DOHH2 (cell line): Measurements from ENCODE around the gene NPHP1.
"Not testable (repeated sequence)": the region's sequence is repeated elsewhere in the genome, so short reads cannot be mapped to it uniquely, and the experiment has no call there.

ENCODE experiments used
- H3F3A ChIP-seq: fragments of 200-600 bp; sonication (generic), shearing (Covaris generic); 2 replicates; pipeline ENCODE4 v1.6.0; 2016; ENCODE audit warnings: antibody characterized with exemption, mild to moderate bottlenecking; ENCODE audit not compliant: control insufficient read depth, insufficient read depth
- H3K27ac ChIP-seq: fragments of 200-600 bp; sonication (generic); 2 replicates; pipeline ENCODE4 v1.5.1; 2014; ENCODE audit warnings: low read depth, mild to moderate bottlenecking, low read length, moderate library complexity
- H3K27me3 ChIP-seq: fragments of 200-600 bp; sonication (generic); 2 replicates; pipeline ENCODE4 v1.6.1; 2014; ENCODE audit warnings: mild to moderate bottlenecking, low read length, mixed read lengths; ENCODE audit not compliant: control insufficient read depth
- H3K36me3 ChIP-seq: fragments of 200-600 bp; sonication (generic); 2 replicates; pipeline ENCODE4 v1.6.1; 2014; ENCODE audit warnings: mild to moderate bottlenecking, low read length, moderate library complexity, mixed read lengths; ENCODE audit not compliant: control insufficient read depth
- H3K4me1 ChIP-seq: fragments of 200-600 bp; sonication (generic); 2 replicates; pipeline ENCODE4 v1.6.1; 2014; ENCODE audit warnings: mild to moderate bottlenecking, low read length, mixed read lengths; ENCODE audit not compliant: control insufficient read depth
- H3K4me2 ChIP-seq: fragments of 200-600 bp; sonication (generic); 2 replicates; pipeline ENCODE4 v1.6.0; 2014; ENCODE audit warnings: mild to moderate bottlenecking, low read length, moderate library complexity
- H3K4me3 ChIP-seq: fragments of 200-600 bp; sonication (generic); 2 replicates; pipeline ENCODE4 v1.5.1; 2014; ENCODE audit warnings: mild to moderate bottlenecking, low read length, mixed read lengths
- H3K79me2 ChIP-seq: fragments of 200-600 bp; sonication (generic); 2 replicates; pipeline ENCODE4 v1.6.1; 2014; ENCODE audit warnings: mild to moderate bottlenecking, low read length, mixed read lengths; ENCODE audit not compliant: control insufficient read depth
- H3K9me2 ChIP-seq: fragments of 200-600 bp; sonication (generic); replicated peaks from 2 replicates; pipeline ENCODE4 v1.6.1; 2014; ENCODE audit warnings: mild to moderate bottlenecking, low read length, mixed read lengths; ENCODE audit not compliant: control insufficient read depth
- H3K9me3 ChIP-seq: fragments of 200-600 bp; sonication (generic); 2 replicates; pipeline ENCODE4 v1.6.1; 2014; ENCODE audit warnings: antibody characterized with exemption, low read length, mixed read lengths; ENCODE audit not compliant: control insufficient read depth, insufficient read depth
- H4K20me1 ChIP-seq: fragments of 200-600 bp; sonication (generic); 2 replicates; pipeline ENCODE4 v1.6.0; 2014; ENCODE audit warnings: low read depth, mild to moderate bottlenecking, antibody characterized with exemption, low read length, moderate library complexity; ENCODE audit not compliant: control insufficient read depth, insufficient read depth
- EZH2phosphoT487 ChIP-seq: fragments of 200-600 bp; sonication (generic); IDR thresholded peaks from 2 replicates; pipeline ENCODE4 v1.6.1; 2017; ENCODE audit warnings: borderline replicate concordance, mild to moderate bottlenecking, antibody characterized with exemption, low read length, moderate library complexity, mixed read lengths
- TF ChIP-seq, protein P1 (sequence below): fragments of 200-600 bp; sonication (generic); IDR thresholded peaks from one replicate; pipeline ENCODE4 v1.5.1; 2014; ENCODE audit warnings: antibody characterized with exemption, mild to moderate bottlenecking, low read depth, low read length; ENCODE audit not compliant: poor library complexity, severe bottlenecking

The NPHP1 gene

GRCh38 chr2:110205660-110206455, 1.0 kb upstream of the NPHP1 start:
- Histone ChIP-seq H3K36me3 (peaks cover 20% of the 10 kb centered on the region), H3K27me3 (no peaks in the 10 kb centered on the region), H4K20me1 (no peaks in the 10 kb centered on the region), H3K4me1 (peaks cover 13% of the 10 kb centered on the region), H3K9me3 (no peaks in the 10 kb centered on the region), H3K27ac (no peak overlapping the region), H3K4me2 (peak overlapping the region; percentile 83), H3K79me2 (peaks cover 2% of the 10 kb centered on the region), H3K4me3 (peak overlapping the region; percentile 85), H3F3A (peaks cover 9% of the 10 kb centered on the region), H3K9me2 (no peaks in the 10 kb centered on the region)
- TF ChIP-seq EZH2phosphoT487: no peak
- TF ChIP-seq, protein P1, sequence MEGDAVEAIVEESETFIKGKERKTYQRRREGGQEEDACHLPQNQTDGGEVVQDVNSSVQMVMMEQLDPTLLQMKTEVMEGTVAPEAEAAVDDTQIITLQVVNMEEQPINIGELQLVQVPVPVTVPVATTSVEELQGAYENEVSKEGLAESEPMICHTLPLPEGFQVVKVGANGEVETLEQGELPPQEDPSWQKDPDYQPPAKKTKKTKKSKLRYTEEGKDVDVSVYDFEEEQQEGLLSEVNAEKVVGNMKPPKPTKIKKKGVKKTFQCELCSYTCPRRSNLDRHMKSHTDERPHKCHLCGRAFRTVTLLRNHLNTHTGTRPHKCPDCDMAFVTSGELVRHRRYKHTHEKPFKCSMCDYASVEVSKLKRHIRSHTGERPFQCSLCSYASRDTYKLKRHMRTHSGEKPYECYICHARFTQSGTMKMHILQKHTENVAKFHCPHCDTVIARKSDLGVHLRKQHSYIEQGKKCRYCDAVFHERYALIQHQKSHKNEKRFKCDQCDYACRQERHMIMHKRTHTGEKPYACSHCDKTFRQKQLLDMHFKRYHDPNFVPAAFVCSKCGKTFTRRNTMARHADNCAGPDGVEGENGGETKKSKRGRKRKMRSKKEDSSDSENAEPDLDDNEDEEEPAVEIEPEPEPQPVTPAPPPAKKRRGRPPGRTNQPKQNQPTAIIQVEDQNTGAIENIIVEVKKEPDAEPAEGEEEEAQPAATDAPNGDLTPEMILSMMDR: no peak

GRCh38 chr2:110198016-110198415, 6.8 kb downstream of the NPHP1 start:
- H3K4me3 ChIP-seq: no peak overlapping the region
- no peaks in the 10 kb centered on the region for H3K4me1 ChIP-seq
- no peak overlapping the region for H3K4me2 ChIP-seq
- no peaks in the 10 kb centered on the region for H3F3A ChIP-seq
- TF ChIP-seq, protein P1: no peak
- no peak for TF ChIP-seq EZH2phosphoT487
- H3K27me3 ChIP-seq: no peaks in the 10 kb centered on the region
- no peaks in the 10 kb centered on the region for H3K36me3 ChIP-seq
- H3K9me3 ChIP-seq: no peaks in the 10 kb centered on the region
- H3K79me2 ChIP-seq: no peaks in the 10 kb centered on the region
- H3K27ac ChIP-seq: no peak overlapping the region
- H4K20me1 ChIP-seq: no peaks in the 10 kb centered on the region
- no peaks in the 10 kb centered on the region for H3K9me2 ChIP-seq

DNA sequence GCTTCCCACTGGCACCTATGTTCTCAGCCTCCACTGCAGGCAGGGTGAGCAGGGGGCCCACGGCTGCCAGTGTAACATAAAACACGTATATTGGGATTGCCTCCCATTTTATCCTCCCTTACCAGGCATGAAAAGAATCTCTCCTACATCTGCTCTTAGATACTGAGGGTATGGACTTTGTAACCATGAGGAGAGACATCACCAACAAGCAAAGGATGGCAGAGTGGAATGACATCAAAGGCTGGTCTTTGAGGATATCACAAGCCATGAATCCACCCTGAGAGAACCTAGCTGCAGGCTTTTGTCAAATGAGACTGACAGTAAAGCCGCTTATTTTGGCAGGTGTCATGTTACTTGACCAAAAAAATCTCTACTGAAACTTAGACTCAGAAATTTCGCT, 7.4 kb downstream of the NPHP1 start:
- Histone ChIP-seq H3K27me3 (no peaks in the 10 kb centered on the region), H3K4me1 (no peaks in the 10 kb centered on the region), H3K4me2 (no peak overlapping the region), H3K4me3 (no peak overlapping the region), H3F3A (no peaks in the 10 kb centered on the region), H3K27ac (no peak overlapping the region), H3K9me3 (no peaks in the 10 kb centered on the region), H3K9me2 (no peaks in the 10 kb centered on the region), H4K20me1 (no peaks in the 10 kb centered on the region), H3K79me2 (no peaks in the 10 kb centered on the region), H3K36me3 (no peaks in the 10 kb centered on the region)
- no peak for TF ChIP-seq EZH2phosphoT487
- TF ChIP-seq, protein P1: no peak

DNA sequence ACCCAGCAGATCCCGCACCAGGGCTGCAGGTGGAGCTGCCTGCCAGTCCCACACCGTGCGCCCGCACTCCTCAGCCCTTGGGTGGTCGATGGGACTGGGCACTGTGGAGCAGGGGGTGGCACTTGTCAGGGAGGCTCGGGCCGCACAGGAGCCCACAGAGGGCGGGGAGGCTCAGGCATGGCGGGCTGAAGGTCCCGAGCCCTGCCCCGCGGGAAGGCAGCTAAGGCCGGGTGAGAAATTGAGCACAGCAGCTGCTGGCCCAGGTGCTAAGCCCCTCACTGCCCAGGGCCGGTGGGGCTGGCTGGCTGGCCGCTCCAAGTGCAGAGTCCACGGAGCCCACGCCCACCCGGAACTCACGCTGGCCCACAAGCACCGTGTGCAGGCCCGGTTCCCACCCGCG, 14.6 kb downstream of the NPHP1 start:
- not testable (repeated sequence) for H3K4me2 ChIP-seq, H3K27me3 ChIP-seq, H3K79me2 ChIP-seq, H3K9me3 ChIP-seq, H3K27ac ChIP-seq, H3K9me2 ChIP-seq, H3K4me3 ChIP-seq, H4K20me1 ChIP-seq, H3K36me3 ChIP-seq, H3F3A ChIP-seq, H3K4me1 ChIP-seq
